NCI-H69 (cell line): ENCODE data around the gene TMEM116.

ENCODE experiments used
- DNase-seq: peaks from one replicate; lab custom pipeline; 2025; lab: John Stamatoyannopoulos, UW

The TMEM116 gene

DNA sequence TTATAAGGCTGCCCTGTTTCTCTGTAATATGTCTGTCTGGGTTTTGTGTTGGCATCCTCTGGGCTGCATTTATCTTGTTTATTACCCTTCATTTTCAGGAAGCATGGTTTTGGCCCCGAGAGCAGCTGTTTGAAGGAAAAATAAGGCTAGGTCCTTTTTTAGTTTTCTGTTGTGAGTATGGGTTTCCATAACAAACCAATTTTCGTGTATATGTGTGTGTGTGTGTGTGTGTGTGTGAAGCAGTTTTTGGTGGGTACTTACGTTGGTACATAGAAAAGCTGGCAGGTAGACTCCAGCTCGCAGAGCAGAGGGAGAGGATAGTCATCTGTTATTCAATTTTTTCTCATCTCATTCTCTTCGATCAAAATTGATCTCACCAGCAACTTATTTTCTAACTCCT is 118.4 kb downstream of the TMEM116 start:
- no peak for DNase-seq

DNA sequence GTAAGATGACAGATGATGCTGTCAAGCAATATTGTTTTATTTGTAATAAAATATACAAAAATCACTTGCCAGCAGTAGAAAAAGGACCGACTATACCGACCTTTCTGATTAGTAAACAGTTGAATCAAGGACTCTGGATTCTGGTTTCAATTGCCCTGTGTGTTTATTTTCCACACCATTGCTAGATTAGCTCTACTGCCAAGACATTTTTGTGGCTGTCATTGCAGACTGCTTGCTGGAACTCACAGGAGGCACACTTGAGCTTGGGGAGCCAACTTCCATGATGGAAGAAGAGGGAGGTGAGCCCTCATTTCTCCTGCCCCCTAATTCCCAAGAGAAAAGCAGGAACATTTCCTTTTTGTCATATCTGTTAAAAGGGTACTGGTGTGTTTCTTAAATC is 119.7 kb downstream of the TMEM116 start:
- DNase-seq: no peak

DNA sequence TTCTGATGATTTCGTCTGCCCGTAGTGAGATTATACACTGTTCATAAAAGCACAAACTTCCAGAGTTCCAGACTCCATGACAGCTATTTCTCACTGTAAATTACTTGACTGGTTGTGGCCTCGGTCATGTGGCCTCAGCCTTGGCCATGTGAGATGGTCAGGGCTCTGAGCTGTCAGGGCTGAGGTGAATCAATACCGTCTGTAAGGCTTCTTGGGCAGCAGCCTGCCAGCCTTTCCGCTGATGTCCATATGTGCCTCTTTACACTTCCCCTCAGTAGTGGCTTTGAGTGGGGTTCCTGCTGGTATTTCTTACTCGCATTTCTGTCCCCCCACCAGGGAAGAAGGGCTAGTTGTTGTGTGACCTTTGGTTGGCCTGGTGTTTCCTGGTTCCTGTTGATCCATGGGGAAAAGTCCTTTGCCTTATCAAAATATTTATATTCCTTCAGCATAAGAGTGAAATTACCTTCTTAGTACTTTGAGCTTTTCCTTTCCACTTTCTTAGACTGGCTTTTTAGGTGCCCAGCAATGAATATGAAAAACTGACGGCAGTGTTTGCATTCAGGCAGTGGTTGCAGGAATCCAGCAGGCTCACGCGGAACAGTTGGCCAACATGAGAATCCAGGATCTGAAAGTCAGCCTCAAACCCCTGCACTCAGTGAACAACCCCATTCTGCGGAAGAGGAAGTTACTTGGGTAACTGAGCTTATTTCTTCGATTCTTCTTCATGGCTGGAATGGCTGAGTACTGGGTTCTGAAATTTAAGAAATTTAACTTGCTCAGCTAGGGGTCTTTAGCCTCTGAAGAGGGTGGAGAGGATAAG is 124.8 kb downstream of the TMEM116 start:
- no peak for DNase-seq

DNA sequence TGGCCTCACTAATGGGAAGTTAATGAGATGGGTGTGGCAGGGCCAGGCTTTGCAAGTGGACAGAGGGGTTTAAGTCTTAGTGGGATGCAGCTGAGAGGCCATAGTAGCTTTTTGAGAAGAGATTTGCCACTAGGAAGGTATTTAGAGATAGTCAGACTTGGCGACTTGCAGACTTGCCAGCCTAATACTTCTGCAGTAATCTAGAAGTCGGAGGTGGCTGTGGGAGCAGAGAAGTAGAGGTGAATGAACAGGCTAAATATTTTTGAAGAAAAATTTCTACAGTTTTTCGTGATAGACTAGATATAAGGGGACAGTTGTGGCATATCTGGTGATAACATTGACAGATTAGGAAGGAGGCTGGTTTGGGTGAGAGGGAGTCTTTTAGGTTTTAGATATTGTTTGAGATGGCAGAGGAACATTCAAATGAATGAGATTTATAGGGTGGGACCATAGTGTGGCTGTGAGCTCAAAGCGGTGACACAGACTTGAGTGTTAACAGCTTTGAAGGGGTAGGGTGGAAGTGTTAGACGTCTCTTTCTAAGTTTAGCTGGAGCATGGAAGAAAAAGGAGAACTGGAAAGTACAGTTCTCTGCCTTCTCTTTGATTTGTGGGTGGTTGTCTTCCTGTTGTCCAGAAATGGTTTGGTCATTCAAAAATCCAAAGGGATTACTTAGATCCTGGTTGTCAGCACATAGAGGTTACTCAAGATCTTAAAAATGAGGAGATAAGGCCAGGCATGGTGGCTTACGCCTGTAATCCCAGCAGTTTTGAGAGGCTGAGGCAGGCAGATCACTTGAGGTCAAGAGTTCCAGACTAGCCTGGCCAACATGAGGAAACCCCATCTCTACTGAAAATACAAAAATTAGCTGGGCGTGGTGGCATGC is 126.1 kb downstream of the TMEM116 start:
- no peak for DNase-seq

- no peak for DNase-seq
These were observed 131.2 kb downstream of the TMEM116 start for GRCh38 chr12:111881716-111882115.
